HFF-Myc (cell line): Measurements from ENCODE around the gene C9orf85.

Experiments
- DNase-seq: peaks from one replicate; pipeline ENCODE4 v3.0.0-alpha.2; 2011; ENCODE audit warnings: low read depth; ENCODE audit errors: extremely low read depth
- H3K4me3 ChIP-seq: replicated peaks from 2 replicates; pipeline ENCODE4 v1.5.1; 2011; ENCODE audit warnings: low read depth, mild to moderate bottlenecking, control low read depth, low read length
- CTCF ChIP-seq: IDR thresholded peaks from 2 replicates; pipeline ENCODE4 v1.5.1; 2012; ENCODE audit warnings: mild to moderate bottlenecking, low read depth, low read length, control low read depth; ENCODE audit errors: missing control alignments

The C9orf85 gene

GRCh38 chr9:71916834-71917534 is 5.5 kb downstream of the C9orf85 start:
- no peak for DNase-seq
- no peak for TF ChIP-seq CTCF
- H3K4me3 ChIP-seq, result no peak overlapping the region

- TF ChIP-seq CTCF, result no peak
- H3K4me3 ChIP-seq, result no peak overlapping the region
- DNase-seq, result no peak
Observed at GRCh38 chr9:71918419-71918818, 7.0 kb downstream of the C9orf85 start.

- DNase-seq, result no peak
- no peak overlapping the region for H3K4me3 ChIP-seq
- TF ChIP-seq CTCF, result no peak
Observed at GRCh38 chr9:71920456-71921189, 9.2 kb downstream of the C9orf85 start.

- H3K4me3 ChIP-seq, result no peak overlapping the region
- no peak for TF ChIP-seq CTCF
- DNase-seq, result no peak
Observed at GRCh38 chr9:71921190-71921814, 9.9 kb downstream of the C9orf85 start.

- DNase-seq, result no peak
- H3K4me3 ChIP-seq, result no peak overlapping the region
- TF ChIP-seq CTCF, result no peak
Observed at GRCh38 chr9:71924576-71924975, 13.1 kb downstream of the C9orf85 start.

- H3K4me3 ChIP-seq, result no peak overlapping the region
- TF ChIP-seq CTCF, result no peak
- no peak for DNase-seq
Observed at GRCh38 chr9:71925834-71926233, 14.4 kb downstream of the C9orf85 start.
